Measurements from ENCODE around the gene CLCNKA.
A peak's percentile ranks its signal among the peaks of the same experiment; 100 is the strongest.

The CLCNKA gene

DNA sequence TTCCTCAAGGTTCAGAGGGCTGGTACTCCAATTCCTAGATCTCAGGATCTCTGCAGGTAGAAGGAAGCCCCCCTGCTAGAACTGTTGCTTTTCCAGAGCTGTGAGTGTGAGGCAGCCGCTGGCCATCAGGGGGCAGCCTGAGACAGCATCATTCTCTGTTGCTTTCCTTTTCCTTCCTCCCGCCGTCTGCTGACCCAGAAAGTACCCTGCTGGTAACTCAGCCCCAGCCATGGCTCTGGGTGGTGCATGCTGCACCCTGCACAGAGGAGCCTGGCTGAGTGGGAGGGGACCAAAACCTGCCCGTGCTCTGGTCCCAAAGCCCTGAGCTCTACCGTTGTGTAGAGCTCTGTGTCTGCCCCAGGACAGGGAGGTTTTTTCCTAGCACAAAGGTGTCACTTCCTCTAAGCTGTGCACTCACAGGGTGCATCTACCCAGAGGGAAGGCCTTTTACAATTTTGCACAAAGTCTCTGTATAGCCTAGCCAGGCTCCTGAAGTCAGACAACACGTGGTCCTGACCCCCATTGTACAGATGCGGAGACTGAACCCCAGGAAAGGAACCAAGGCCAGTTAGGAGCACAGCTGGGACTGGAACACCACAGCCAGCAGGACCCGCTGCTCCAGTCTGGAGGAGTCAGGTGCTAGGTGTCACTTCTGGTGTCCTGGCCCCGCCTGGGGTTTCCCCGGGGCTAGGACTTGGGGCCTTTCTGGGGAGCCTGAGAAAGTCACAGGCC lies 57.3 kb downstream of the CLCNKA start:
- DNase-seq (ENCODE audit: low spot score), result peak; percentile 77

DNA sequence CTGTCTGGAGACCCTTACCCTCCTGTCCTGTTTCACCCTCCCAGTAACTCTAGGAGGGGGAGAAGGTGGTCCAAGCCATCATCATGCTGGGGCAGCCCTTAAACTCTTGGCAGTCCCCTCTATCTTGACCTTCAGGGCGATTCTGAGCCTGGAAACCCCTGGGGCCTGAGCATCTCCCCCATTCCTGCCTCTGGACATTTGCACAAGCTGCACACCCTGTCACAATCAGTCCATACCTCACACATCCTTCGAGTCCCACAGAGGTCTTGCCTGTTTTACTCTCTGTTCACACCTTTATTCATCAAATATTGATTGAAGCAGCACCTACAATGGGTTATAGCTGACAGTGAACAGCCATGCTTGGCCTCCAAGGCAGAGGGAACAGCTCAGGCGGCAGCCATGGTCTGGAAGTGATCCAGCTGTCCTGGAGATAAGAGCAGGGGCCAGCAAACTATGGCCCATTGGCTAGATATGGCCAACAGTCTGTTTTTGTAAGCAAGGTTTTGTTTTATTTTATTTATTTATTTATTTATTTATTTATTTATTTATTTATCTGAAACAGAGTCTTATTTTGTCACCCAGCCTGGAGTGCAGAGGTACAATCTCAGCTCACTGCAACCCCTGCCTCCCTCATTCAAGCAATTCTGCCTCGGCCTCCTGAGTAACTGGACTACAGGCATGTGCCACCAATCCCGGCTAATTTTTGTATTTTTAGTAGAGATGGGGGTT lies 58.8 kb downstream of the CLCNKA start:
- no peak for DNase-seq (ENCODE audit: low spot score)

DNA sequence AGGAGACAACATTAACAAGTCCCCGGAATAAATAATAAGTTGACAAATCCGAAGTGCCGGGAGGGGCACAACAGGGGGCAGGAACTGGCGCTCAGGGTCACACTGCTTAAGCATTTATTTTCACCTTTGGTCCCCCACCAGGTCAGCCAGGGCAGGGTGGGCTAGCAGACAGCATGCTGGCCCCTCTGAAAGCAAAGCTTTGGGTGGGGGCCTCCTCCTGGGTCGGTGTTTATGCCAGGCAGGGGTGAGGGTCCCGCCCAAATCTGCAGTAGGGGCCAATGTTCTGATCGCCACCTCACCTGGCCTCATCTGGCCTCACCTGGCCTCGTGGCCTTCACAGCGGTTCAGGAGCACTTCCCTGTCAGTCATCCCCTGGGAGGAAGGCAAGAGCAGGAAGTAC lies 59.8 kb downstream of the CLCNKA start:
- no peak for DNase-seq (ENCODE audit: low spot score)

DNA sequence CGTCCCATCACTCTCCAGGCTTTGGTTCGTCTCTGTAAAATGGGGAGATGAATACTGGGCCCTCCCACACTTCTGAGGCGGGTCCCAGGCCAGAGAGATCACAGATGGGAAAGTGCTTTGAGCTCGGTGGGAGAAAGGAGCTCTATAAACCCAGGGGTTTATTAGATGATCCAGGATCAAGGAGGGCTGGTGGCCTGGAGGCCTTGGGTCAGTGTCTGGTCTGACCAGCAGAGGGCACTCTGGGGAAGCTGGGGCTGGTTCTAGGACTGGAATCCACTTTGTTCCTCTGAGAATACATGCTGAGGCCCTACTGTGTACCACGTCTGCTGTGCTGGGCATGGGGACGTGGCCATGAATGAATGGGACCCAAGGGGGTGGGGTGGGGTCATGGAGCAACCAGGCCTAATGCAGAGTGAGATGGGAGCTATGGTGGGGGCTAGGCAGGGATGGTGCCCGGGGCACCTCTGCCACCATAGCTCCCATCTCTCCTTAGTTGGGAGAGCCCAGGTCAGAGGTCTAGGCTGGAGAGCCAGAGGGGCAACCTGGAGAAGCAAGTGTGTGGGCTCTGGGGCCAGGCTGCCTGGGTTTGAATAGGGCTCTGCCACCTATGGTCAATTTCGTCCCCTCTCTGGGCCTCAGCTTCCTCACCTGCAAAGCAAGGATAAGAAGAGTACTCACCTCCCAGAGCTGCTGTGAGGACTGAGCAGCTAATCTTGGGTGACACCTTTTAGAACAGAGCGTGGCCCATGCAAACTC lies 60.6 kb downstream of the CLCNKA start:
- DNase-seq (ENCODE audit: low spot score), result peak; percentile 69

DNA sequence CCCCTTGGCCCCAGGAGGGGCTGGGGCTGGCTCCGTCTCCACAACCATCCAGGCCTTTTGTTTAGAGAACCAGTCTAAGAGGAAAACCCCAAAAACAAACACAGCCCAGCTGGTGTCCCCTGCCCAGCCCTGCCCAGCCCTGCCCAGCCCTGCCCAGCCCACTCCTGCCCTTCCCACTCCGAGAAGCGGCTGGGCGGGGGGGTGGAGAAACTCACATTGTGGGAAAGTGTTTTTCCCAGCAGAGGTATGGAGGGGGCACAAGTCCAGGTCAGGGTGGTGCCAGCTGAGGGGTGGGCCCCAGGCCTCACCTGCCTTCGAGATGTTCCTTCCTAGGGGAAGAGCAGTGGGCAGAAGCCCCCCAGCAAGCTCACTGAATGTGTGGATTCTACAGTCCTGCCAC lies 61.6 kb downstream of the CLCNKA start:
- DNase-seq (ENCODE audit: low spot score), result no peak

Measured in activated CD4-positive, alpha-beta T cell treated with anti-CD3 and anti-CD28 coated beads, Interleukin-2, Interleukin-4, amounts not matched to agents 100 ng/mL and 50 ng/mL, durations not matched to agents 16 hours and 8 hours (primary cell).